Endothelial cell of umbilical vein (primary cell): ENCODE measurements around the gene FAM120AOS. TPM values are rescaled to one million over a fixed set of nuclear protein-coding genes. Genes with fewer than 3 reads are reported as not detected.

Experiments used
- BruUV-seq: library from RNA; stranded (reverse); fragments of 400-500 nt; replicated peaks from 2 replicates; lab custom pipeline; 2021; lab: Mats Ljungman, UMichigan
- CTCF ChIA-PET: fragments of 300-600, 350-600 bp; sonication (Branson Sonifier 250); formaldehyde crosslinking; loops from one replicate; lab custom pipeline; 2021; ENCODE audit warnings: antibody characterized with exemption, inconsistent platforms; lab: Charles Lee
- POLR2A ChIA-PET: fragments of 300-600, 350-600 bp; sonication (Branson Sonifier 250); formaldehyde crosslinking; loops from one replicate; lab custom pipeline; 2021; ENCODE audit warnings: antibody characterized with exemption, inconsistent platforms; lab: Charles Lee
- DNase-seq: peaks from one replicate; pipeline ENCODE4 v3.0.0-alpha.2; 2011; ENCODE audit warnings: low read depth, low spot score
- FAIRE-seq: peaks from 2 replicates; lab custom pipeline; 2011; peaks lifted over from hg19 to GRCh38; lab: Jason Lieb, UNC
- H2AFZ ChIP-seq: 2 replicates; pipeline ENCODE4 v1.6.0; 2012; ENCODE audit warnings: low read depth, low read length, control low read depth, inconsistent platforms
- H3K27ac ChIP-seq: 2 replicates; pipeline ENCODE4 v1.5.1; 2011; ENCODE audit warnings: low read depth, mild to moderate bottlenecking, control low read depth, low read length, moderate library complexity; ENCODE audit not compliant: insufficient read depth
- H3K27me3 ChIP-seq, 2 experiments: 2 replicates each; pipeline versions ENCODE4 v1.6.0 to v1.6.1; 2011; ENCODE audit warnings: low read length in 2 of 2, mixed read lengths in 1 of 2; ENCODE audit not compliant: control insufficient read depth in 2 of 2, insufficient read depth in 2 of 2
- H3K36me3 ChIP-seq, 2 experiments: 2 replicates in 1 of 2; 3 replicates in 1 of 2; pipeline ENCODE4 v1.5.1; 2011; ENCODE audit warnings: low read length in 2 of 2, mild to moderate bottlenecking in 1 of 2, moderate library complexity in 1 of 2; ENCODE audit not compliant: control insufficient read depth in 2 of 2, insufficient read depth in 2 of 2; ENCODE audit errors: extremely low read depth in 1 of 2
- H3K4me1 ChIP-seq: 3 replicates; pipeline ENCODE4 v1.5.1; 2011; ENCODE audit warnings: mild to moderate bottlenecking, low read length; ENCODE audit not compliant: control insufficient read depth, insufficient read depth; ENCODE audit errors: extremely low read depth
- H3K4me2 ChIP-seq: 2 replicates; pipeline ENCODE4 v1.6.1; 2011; ENCODE audit warnings: low read length, control low read depth, mixed read lengths; ENCODE audit not compliant: insufficient read depth
- H3K4me3 ChIP-seq, 3 experiments: fragments of 200-600 bp in 1 of 3; sonication (generic), shearing (Covaris generic) in 1 of 3; replicated peaks in 1 of 3; 2 replicates each; pipeline ENCODE4 v1.5.1; 2011 to 2016; ENCODE audit warnings: control low read depth in 3 of 3, low read length in 3 of 3, mild to moderate bottlenecking in 2 of 3, inconsistent platforms in 1 of 3, low read depth in 1 of 3, moderate library complexity in 1 of 3; ENCODE audit not compliant: insufficient read depth in 1 of 3
- H3K79me2 ChIP-seq: 2 replicates; pipeline ENCODE4 v1.6.0; 2012; ENCODE audit warnings: low read length, inconsistent platforms; ENCODE audit not compliant: control insufficient read depth, insufficient read depth
- H3K9ac ChIP-seq: replicated peaks from 2 replicates; pipeline ENCODE3; 2011; ENCODE audit warnings: low read length, control low read depth; ENCODE audit not compliant: insufficient read depth; ENCODE audit errors: extremely low read depth
- H3K9me1 ChIP-seq: replicated peaks from 3 replicates; pipeline ENCODE4 v1.6.0; 2011; ENCODE audit warnings: mild to moderate bottlenecking, low read length; ENCODE audit not compliant: control insufficient read depth, insufficient read depth; ENCODE audit errors: extremely low read depth
- H3K9me3 ChIP-seq: replicated peaks from 2 replicates; pipeline ENCODE4 v1.5.1; 2012; ENCODE audit warnings: low read length, inconsistent platforms; ENCODE audit not compliant: control insufficient read depth, insufficient read depth
- H4K20me1 ChIP-seq: replicated peaks from 2 replicates; pipeline ENCODE3; 2011; ENCODE audit warnings: mild to moderate bottlenecking, low read length; ENCODE audit not compliant: control insufficient read depth, insufficient read depth; ENCODE audit errors: extremely low read depth
- CTCF ChIP-seq, 2 donors: IDR thresholded peaks; 1 replicate in 1 of 2; 2 replicates in 1 of 2; pipeline ENCODE4 v1.5.1; 2011; ENCODE audit warnings: low read length in 2 of 2, mild to moderate bottlenecking in 2 of 2, moderate library complexity in 2 of 2, control low read depth in 1 of 2, inconsistent platforms in 1 of 2, low read depth in 1 of 2; ENCODE audit not compliant: insufficient read depth in 1 of 2; ENCODE audit errors: extremely low read depth in 1 of 2
- EZH2 ChIP-seq: IDR thresholded peaks from 2 replicates; pipeline ENCODE4 v1.6.1; 2012; ENCODE audit warnings: borderline replicate concordance, low read depth, mild to moderate bottlenecking, moderate library complexity, low read length, inconsistent platforms; ENCODE audit not compliant: severe bottlenecking
- GATA2 ChIP-seq: IDR thresholded peaks from 2 replicates; pipeline ENCODE4 v1.7.0; 2011; ENCODE audit warnings: low read depth, mild to moderate bottlenecking, moderate library complexity, mixed read lengths, low read length; ENCODE audit not compliant: insufficient read length, insufficient read depth
- JUN ChIP-seq: IDR thresholded peaks from 2 replicates; pipeline ENCODE4 v1.6.1; 2011; ENCODE audit warnings: borderline replicate concordance, low read depth; ENCODE audit not compliant: insufficient read length, insufficient read depth
- MAX ChIP-seq: IDR thresholded peaks from 2 replicates; pipeline ENCODE4 v1.6.1; 2011; ENCODE audit not compliant: insufficient read depth, insufficient read length
- MYC ChIP-seq: IDR thresholded peaks from one replicate; pipeline ENCODE4 v1.6.1; 2011; ENCODE audit warnings: mild to moderate bottlenecking, low read depth, low read length
- POLR2A ChIP-seq: IDR thresholded peaks from 2 replicates; pipeline ENCODE4 v1.6.1; 2012; ENCODE audit warnings: low read depth, mild to moderate bottlenecking, control low read depth, low read length
- POLR2AphosphoS5 ChIP-seq: IDR thresholded peaks from 2 replicates; pipeline ENCODE4 v1.6.1; 2012; ENCODE audit warnings: low read depth, mild to moderate bottlenecking, control low read depth, low read length, moderate library complexity; ENCODE audit not compliant: insufficient read depth
- dilution Hi-C: fragments of 300-500 bp; cut with MboI; formaldehyde crosslinking; loops from one replicate; pipeline ENCODE4 v1.15.0; 2019; ENCODE audit warnings: low sequenced_read_pairs; ENCODE audit not compliant: extremely low pct_ligation_motif_present
- intact Hi-C: fragments of 100-400 bp; cut with micrococcal nuclease; formaldehyde crosslinking; loops from one replicate; pipeline ENCODE4 v1.10.0; 2022
- polyA plus RNA-seq, 4 experiments: library from polyadenylated mRNA; depleted of rRNA in 3 of 4; stranded (reverse) in 3 of 4; unstranded in 1 of 4; fragments of >200 nt; gene quantifications; 2 replicates each; pipeline versions ENCODE4 v1.2.1 to v1.2.3, GENCODE V29; 2011 to 2012; ENCODE audit warnings: missing spikeins in 1 of 4
- total RNA-seq: library from RNA; stranded (reverse); gene quantifications from 2 replicates; pipeline ENCODE4 v1.2.3, GENCODE V29; 2021

Gene FAM120AOS
- total and polyA plus RNA-seq, 2 donors (not counting 3 experiments of a cell fraction or from before 2014, with no cell fraction given), result 25.9 to 32.4 TPM

GRCh38 chr9:93500571-93501298 lies 47.4 kb upstream of the FAM120AOS start:
- no peaks in the 10 kb centered on the region for H3K9me3 ChIP-seq
- BruUV-seq, result no TSS peak
- no peaks in the 10 kb centered on the region for H3K27me3 ChIP-seq
- intact Hi-C loops, result loop anchor here (5.0 kb wide), 1 partner anchor 48 kb away; the partner anchor contains the start of genes FAM120A and FAM120AOS
- H3K4me1 ChIP-seq, result peaks cover 11% of the 10 kb centered on the region
- no peaks in the 10 kb centered on the region for H4K20me1 ChIP-seq
- H3K9ac ChIP-seq, result peak overlapping the region; percentile 29
- dilution Hi-C loops, result no loop called here
- DNase-seq, result peak; percentile 13
- CTCF ChIA-PET, result interaction anchor here (0.6 to 1.5 kb wide), 3 partner anchors 10 to 66 kb away, joined by 3 to 5 read pairs (median 4); no protein-coding TSS in a partner anchor
- H3K36me3 ChIP-seq, result peaks cover 17 to 24% of the 10 kb centered on the region in 2 experiments
- H2AFZ ChIP-seq, result no peak overlapping the region
- H3K79me2 ChIP-seq, result peaks cover 69% of the 10 kb centered on the region
- FAIRE-seq, result no peak
- H3K27ac ChIP-seq, result peak overlapping the region; percentile 46
- peak overlapping the region; percentile 16 to 60 (median 34) for H3K4me3 ChIP-seq
- POLR2A ChIA-PET, result no interaction called here
- TF ChIP-seq EZH2 (no peak), MAX (no peak), JUN (no peak), CTCF (IDR thresholded peaks at IDR 0.05; ENCODE audit: extremely low read depth in 1 of 2, insufficient read depth in 1 of 2, low read depth in 1 of 2, low read length in 2 of 2) (no peak), GATA2 (no peak), MYC (no peak), POLR2A (no peak), POLR2AphosphoS5 (no peak)
- no peaks in the 10 kb centered on the region for H3K9me1 ChIP-seq
- H3K4me2 ChIP-seq, result peak overlapping the region; percentile 84
